Activated T-helper 1 cell treated with anti-CD3 and anti-CD28 coated beads, Interleukin-2, amount 50 U/mL, for 16 hours (primary cell): ENCODE results near the gene RRAGC.
A peak's percentile ranks its signal among the peaks of the same experiment; 100 is the strongest.

Source experiments
- DNase-seq, 2 donors: peaks; one replicate each; pipeline ENCODE4 v3.0.0-alpha.2; 2020; ENCODE audit warnings: low read depth in 1 of 2, low spot score in 1 of 2

Gene RRAGC, protein sequence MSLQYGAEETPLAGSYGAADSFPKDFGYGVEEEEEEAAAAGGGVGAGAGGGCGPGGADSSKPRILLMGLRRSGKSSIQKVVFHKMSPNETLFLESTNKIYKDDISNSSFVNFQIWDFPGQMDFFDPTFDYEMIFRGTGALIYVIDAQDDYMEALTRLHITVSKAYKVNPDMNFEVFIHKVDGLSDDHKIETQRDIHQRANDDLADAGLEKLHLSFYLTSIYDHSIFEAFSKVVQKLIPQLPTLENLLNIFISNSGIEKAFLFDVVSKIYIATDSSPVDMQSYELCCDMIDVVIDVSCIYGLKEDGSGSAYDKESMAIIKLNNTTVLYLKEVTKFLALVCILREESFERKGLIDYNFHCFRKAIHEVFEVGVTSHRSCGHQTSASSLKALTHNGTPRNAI

GRCh38 chr1:38859561-38860453, at the start of gene RRAGC:
Gene RRAGC, minus strand, starts transcription at chr1:38859772. Its CDS starts 126 bp downstream, at chr1:38859646.
- peak; percentile 97 to 98 for DNase-seq

GRCh38 chr1:38908821-38909220, 49.2 kb upstream of the RRAGC start:
- no peak for DNase-seq

DNA sequence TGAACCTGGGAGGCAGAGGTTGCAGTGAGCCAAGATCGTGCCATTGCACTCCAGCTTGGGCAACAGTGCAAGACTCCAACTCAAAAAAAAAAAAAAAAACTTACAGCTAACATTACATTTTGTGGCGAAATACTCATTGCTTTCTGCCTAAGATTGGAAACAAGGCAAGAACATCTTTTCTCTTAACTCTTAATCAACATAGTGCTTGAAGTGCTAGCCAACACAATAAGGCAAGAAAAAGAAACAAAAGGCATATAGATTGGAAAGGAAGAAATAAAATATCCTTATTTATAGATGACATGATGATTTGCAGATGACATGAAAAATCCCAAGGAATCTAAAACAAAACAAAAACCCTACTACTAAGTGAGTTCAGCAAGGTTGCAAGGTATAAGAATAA, 46.4 kb upstream of the RRAGC start:
- no peak for DNase-seq

GRCh38 chr1:38899560-38899959, 40.0 kb upstream of the RRAGC start:
- no peak for DNase-seq

DNA sequence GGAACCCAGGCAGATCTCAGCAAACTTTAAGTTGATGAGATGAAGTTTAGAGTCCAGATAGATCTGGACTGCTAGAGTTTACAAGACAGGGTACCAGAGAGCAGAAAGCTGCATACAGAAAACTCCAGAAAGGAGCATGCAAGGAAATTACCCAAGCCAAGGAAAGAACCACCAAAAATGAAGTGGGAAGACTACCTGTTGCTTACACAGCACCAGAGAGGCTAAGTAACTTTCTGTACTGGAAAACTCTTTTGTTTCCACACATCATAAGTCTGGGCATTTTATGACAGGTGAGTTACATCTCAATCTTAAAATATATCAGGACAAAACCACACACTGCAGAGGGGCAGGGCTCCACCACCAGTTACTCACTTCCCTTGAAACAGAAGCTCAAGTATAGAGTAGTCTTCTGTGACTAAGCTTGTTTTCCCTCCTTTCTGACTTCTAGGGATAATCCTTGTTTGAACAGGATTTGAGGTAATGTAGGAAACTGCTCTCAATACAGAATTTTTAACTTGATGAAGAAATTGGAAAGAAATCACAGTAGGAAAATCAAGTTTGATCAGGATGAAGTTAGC, 39.2 kb upstream of the RRAGC start:
- no peak for DNase-seq

GRCh38 chr1:38896169-38896568, 36.6 kb upstream of the RRAGC start:
- DNase-seq, result no peak

DNA sequence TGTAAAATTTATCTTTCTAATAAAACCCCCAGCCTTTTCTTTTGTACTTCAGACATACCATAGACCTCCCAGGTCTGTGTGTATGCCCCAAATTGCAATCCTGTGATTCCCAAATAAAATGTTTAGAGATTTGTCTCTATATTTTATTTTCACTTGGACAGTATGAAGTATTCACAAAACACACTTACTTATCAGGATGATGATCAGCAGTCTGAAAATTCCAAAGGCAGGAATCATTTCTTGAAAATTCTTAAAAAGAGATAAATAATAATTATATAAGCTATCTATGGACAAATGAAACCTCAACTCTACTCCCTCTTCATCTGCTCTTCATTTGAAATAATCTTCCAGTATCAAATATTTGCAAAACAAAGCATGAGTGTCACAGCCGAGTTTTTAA, 33.4 kb upstream of the RRAGC start:
- no peak for DNase-seq

DNA sequence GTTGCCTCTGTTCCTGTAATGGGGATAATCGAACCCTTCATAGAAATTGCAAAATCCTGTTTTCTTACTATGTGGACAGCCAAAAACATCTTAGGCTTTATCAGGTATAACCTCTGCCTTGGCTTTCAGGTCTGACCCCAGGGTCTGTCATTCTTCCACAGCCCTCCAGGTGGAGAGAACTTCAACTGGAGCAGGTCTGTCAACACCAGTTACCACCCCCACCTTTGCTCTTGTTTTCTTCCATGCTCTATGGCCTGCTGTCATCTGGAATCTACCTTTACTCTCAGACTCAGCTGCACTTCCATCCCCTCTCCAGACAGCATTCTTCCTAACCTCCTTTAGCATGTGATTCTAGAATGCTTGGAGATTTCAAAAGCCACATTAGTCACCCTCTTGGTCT, 32.2 kb upstream of the RRAGC start:
- no peak for DNase-seq

GRCh38 chr1:38889589-38889988, 30.0 kb upstream of the RRAGC start:
- no peak for DNase-seq

- no peak for DNase-seq
Measured at GRCh38 chr1:38888423-38889333, 29.1 kb upstream of the RRAGC start.

DNA sequence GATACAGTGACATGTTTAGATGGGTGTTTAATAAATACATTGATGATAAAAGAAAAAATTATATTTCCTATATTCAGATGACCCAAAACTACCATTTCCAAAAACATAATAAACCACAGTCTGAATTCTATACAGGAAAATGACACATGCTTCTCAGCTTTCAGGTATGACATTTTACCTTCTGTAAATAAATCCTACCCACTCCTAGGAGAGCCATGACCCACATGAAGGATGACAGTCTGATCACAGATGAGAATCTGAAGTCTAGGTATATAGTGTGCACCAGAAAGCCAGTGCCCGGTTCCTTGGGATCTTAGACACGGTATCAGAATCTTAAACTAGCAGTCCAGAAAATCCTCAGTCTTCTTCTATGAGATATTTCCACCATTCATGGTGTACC, 25.5 kb upstream of the RRAGC start:
- no peak for DNase-seq

- DNase-seq, result no peak
Measured at GRCh38 chr1:38881487-38881886, 21.9 kb upstream of the RRAGC start, which contains the start of gene GJA9. Gene GJA9, minus strand, starts transcription at chr1:38881587. Its CDS starts 5,489 bp downstream, at chr1:38876098.

- DNase-seq, result no peak
Measured at GRCh38 chr1:38875811-38876210, 16.2 kb upstream of the RRAGC start.

- peak; percentile 94 to 97 for DNase-seq
Measured at GRCh38 chr1:38873027-38873969, 13.7 kb upstream of the RRAGC start, which contains the start of gene MYCBP. Gene MYCBP, minus strand, starts transcription at chr1:38873348. Its CDS starts 43 bp downstream, at chr1:38873305.

- peak; percentile 4 to 6 for DNase-seq
Measured at GRCh38 chr1:38872401-38873026, 12.9 kb upstream of the RRAGC start.

- DNase-seq, result no peak
Measured at GRCh38 chr1:38870996-38871395, 11.4 kb upstream of the RRAGC start.

GRCh38 chr1:38867208-38867607, 7.6 kb upstream of the RRAGC start:
- DNase-seq, result no peak

- no peak for DNase-seq
Measured at GRCh38 chr1:38865112-38865715, 5.6 kb upstream of the RRAGC start.

GRCh38 chr1:38860454-38860795, 853 bp upstream of the RRAGC start:
- no peak for DNase-seq
